A549 (cell line): Measurements from ENCODE around the gene ANKFY1. TPM values are rescaled to one million over a fixed set of nuclear protein-coding genes. Genes with fewer than 3 reads are reported as not detected.

Experiments
- ATAC-seq, 2 experiments: fragments of 200-7000 bp in 1 of 2; fragments of >200 bp in 1 of 2; cut with Nextera tagmentation in 1 of 2; cut with Tn5 transposase in 1 of 2; 3 replicates each; pipeline versions ENCODE4 v1.8.0 to v1.9.1; 2018 to 2020; ENCODE audit warnings: mild to moderate bottlenecking in 1 of 2, moderate library complexity in 1 of 2
- CTCF ChIA-PET: fragments of 300-600 bp; sonication (Branson Sonifier 250); formaldehyde crosslinking; extraction: SDS; loops from one replicate; lab custom pipeline; 2021; ENCODE audit warnings: antibody characterized with exemption, inconsistent platforms; lab: Yijun Ruan, JAX
- POLR2A ChIA-PET: fragments of 350-600 bp; formaldehyde crosslinking; extraction: SDS; loops from one replicate; lab custom pipeline; 2021; ENCODE audit warnings: antibody characterized with exemption, inconsistent platforms; lab: Yijun Ruan, JAX
- DNase-seq, 2 experiments: peaks; one replicate each; pipeline versions ENCODE4 v3.0.0 to v3.0.0-alpha.2; 2011 to 2016; ENCODE audit warnings: low read depth in 1 of 2, low spot score in 1 of 2
- FAIRE-seq: peaks from 2 replicates; lab custom pipeline; 2011; peaks lifted over from hg19 to GRCh38; lab: Jason Lieb, UNC
- H3K27ac ChIP-seq, 2 experiments: fragments of >200 bp; sonication (Bioruptor Twin); formaldehyde crosslinking; 3 replicates each; pipeline ENCODE4 v1.5.1; 2016 to 2017
- H3K4me1 ChIP-seq: fragments of >200 bp; sonication (Bioruptor Twin); formaldehyde crosslinking; 3 replicates; pipeline ENCODE4 v1.6.1; 2016
- H3K4me2 ChIP-seq: fragments of >200 bp; sonication (Bioruptor Twin); formaldehyde crosslinking; 3 replicates; pipeline ENCODE4 v1.6.1; 2016
- H3K4me3 ChIP-seq: fragments of >200 bp; sonication (Bioruptor Twin); formaldehyde crosslinking; 3 replicates; pipeline ENCODE4 v1.5.1; 2016
- H3K9me3 ChIP-seq: fragments of >200 bp; sonication (Bioruptor Twin); formaldehyde crosslinking; 3 replicates; pipeline ENCODE4 v1.6.1; 2016
- BHLHE40 ChIP-seq: IDR thresholded peaks from 2 replicates; pipeline ENCODE4 v1.6.1; 2012; ENCODE audit warnings: low read depth, low read length, inconsistent platforms
- CBX8 ChIP-seq: fragments of 200-600 bp; sonication (generic); IDR thresholded peaks from 2 replicates; pipeline ENCODE4 v1.6.1; 2016
- CEBPB ChIP-seq, 2 experiments: fragments of >200 bp in 1 of 2; sonication (Bioruptor Twin) in 1 of 2; formaldehyde crosslinking in 1 of 2; IDR thresholded peaks; 2 replicates each; pipeline ENCODE4 v1.6.1; 2012 to 2016
- CHD4 ChIP-seq: fragments of 200-600 bp; sonication (generic); IDR thresholded peaks from 2 replicates; pipeline ENCODE4 v1.6.1; 2016; ENCODE audit warnings: antibody characterized with exemption, mild to moderate bottlenecking, borderline replicate concordance
- EHMT2 ChIP-seq: fragments of 200-600 bp; sonication (generic); IDR thresholded peaks from 2 replicates; pipeline ENCODE4 v1.6.1; 2016; ENCODE audit warnings: antibody characterized with exemption, low read depth, mild to moderate bottlenecking, moderate library complexity
- ELK1 ChIP-seq: fragments of 150-350 bp; IDR thresholded peaks from 2 replicates; pipeline ENCODE4 v1.6.1; 2014; ENCODE audit warnings: low read depth, mild to moderate bottlenecking, low read length
- EP300 ChIP-seq, 2 experiments: fragments of >200 bp; sonication (Bioruptor Twin); formaldehyde crosslinking; IDR thresholded peaks; 2 replicates in 1 of 2; 3 replicates in 1 of 2; pipeline ENCODE4 v1.6.1; 2016 to 2017
- GATA3 ChIP-seq: IDR thresholded peaks from 2 replicates; pipeline ENCODE4 v1.6.1; 2012; ENCODE audit warnings: borderline replicate concordance
- HDAC2 ChIP-seq: fragments of 200-600 bp; sonication (generic); IDR thresholded peaks from 2 replicates; pipeline ENCODE4 v1.6.1; 2016
- HEYL ChIP-seq: fragments of 250-450 bp; sonication (Bioruptor Pico); IDR thresholded peaks from 2 replicates; pipeline ENCODE4 v1.8.0; 2021; ENCODE audit warnings: mild to moderate bottlenecking, moderate library complexity
- HOXA7 ChIP-seq: fragments of 250-450 bp; sonication (Bioruptor Pico); IDR thresholded peaks from 2 replicates; pipeline ENCODE4 v1.5.0; 2020; ENCODE audit warnings: mild to moderate bottlenecking, moderate library complexity
- HOXB5 ChIP-seq: fragments of 250-450 bp; sonication (Bioruptor Pico); IDR thresholded peaks from 2 replicates; pipeline ENCODE4 v1.5.0; 2020; ENCODE audit warnings: mild to moderate bottlenecking, moderate library complexity
- JUNB ChIP-seq: fragments of >200 bp; sonication (Bioruptor Twin); formaldehyde crosslinking; IDR thresholded peaks from 2 replicates; pipeline ENCODE4 v1.6.1; 2016
- MAFK ChIP-seq: fragments of 450-650 bp; IDR thresholded peaks from 2 replicates; pipeline ENCODE4 v1.6.1; 2014; ENCODE audit not compliant: partially characterized antibody
- MYC ChIP-seq: IDR thresholded peaks from 2 replicates; pipeline ENCODE4 v1.6.1; 2012; ENCODE audit warnings: mild to moderate bottlenecking, inconsistent platforms, low read length, improper control_type of control experiment, borderline replicate concordance
- PBX3 ChIP-seq: IDR thresholded peaks from 2 replicates; pipeline ENCODE4 v1.6.1; 2012
- PHF8 ChIP-seq: fragments of 200-600 bp; sonication (generic); IDR thresholded peaks from 2 replicates; pipeline ENCODE4 v1.6.1; 2016; ENCODE audit warnings: low read depth, mild to moderate bottlenecking, antibody characterized with exemption, moderate library complexity, borderline replicate concordance
- POLR2AphosphoS2 ChIP-seq: conservative IDR thresholded peaks from 2 replicates; pipeline ENCODE4 v1.6.1; 2012; ENCODE audit warnings: low read length, improper control_type of control experiment, inconsistent platforms
- RAD21 ChIP-seq, 2 experiments: fragments of >200 bp in 1 of 2; sonication (Bioruptor Twin) in 1 of 2; formaldehyde crosslinking in 1 of 2; IDR thresholded peaks in 1 of 2; conservative IDR thresholded peaks in 1 of 2; 2 replicates in 1 of 2; 3 replicates in 1 of 2; pipeline ENCODE4 v1.6.1; 2012 to 2018; ENCODE audit warnings: inconsistent platforms in 1 of 2
- RARB ChIP-seq: fragments of 250-450 bp; sonication (Bioruptor Pico); IDR thresholded peaks from 2 replicates; pipeline ENCODE4 v1.8.0; 2021; ENCODE audit warnings: mild to moderate bottlenecking, moderate library complexity
- RFX5 ChIP-seq: fragments of 450-650 bp; IDR thresholded peaks from 2 replicates; pipeline ENCODE4 v1.7.1; 2014; ENCODE audit warnings: antibody characterized with exemption, mild to moderate bottlenecking, moderate library complexity
- SMC3 ChIP-seq: fragments of >200 bp; sonication (Bioruptor Twin); formaldehyde crosslinking; IDR thresholded peaks from 3 replicates; pipeline ENCODE4 v1.6.1; 2018; ENCODE audit warnings: inconsistent platforms
- ZC3H11A ChIP-seq: fragments of 450-650 bp; IDR thresholded peaks from 2 replicates; pipeline ENCODE4 v1.6.1; 2014; ENCODE audit warnings: antibody characterized with exemption, mild to moderate bottlenecking
- ZNF302 ChIP-seq: fragments of 250-450 bp; sonication (Bioruptor Pico); IDR thresholded peaks from 2 replicates; pipeline ENCODE4 v1.9.0; 2021; ENCODE audit warnings: inconsistent platforms, mild to moderate bottlenecking, moderate library complexity
- whole genome bisulfite sequencing: methylation state at CpG from one replicate; pipeline ENCODE4 v1.1.6; 2017; ENCODE audit errors: missing lambda C conversion rate; 5-methylcytosine and 5-hydroxymethylcytosine counted together
- polyA plus RNA-seq, 4 experiments: library from polyadenylated mRNA; depleted of rRNA in 3 of 4; stranded (reverse); fragments of >200 nt; fragmentation: RNase III in 1 of 4; extraction: RNeasy Plus Mini Kit Qiagen cat#74134 plus additional on column Dnase treatment in 1 of 4; gene quantifications; 2 replicates in 3 of 4; 3 replicates in 1 of 4; pipeline ENCODE4 v1.2.3, GENCODE V29; 2011 to 2017

ANKFY1 gene
- polyA plus RNA-seq, 2 of the 4 experiments (the other 2 are of a cell fraction): 28.5 to 51.7 TPM

- TF ChIP-seq PHF8: no peak
- TF ChIP-seq JUNB: no peak
- TF ChIP-seq HDAC2: no peak
- no peak for TF ChIP-seq RAD21 (conservative IDR thresholded peaks at IDR 0.05 in 1 of 2, IDR thresholded peaks at IDR 0.05 in 1 of 2)
- no peak for TF ChIP-seq PBX3
- Histone ChIP-seq H3K4me3 (no peak overlapping the region), H3K27ac (no peak overlapping the region), H3K4me2 (no peak overlapping the region), H3K9me3 (no peaks in the 10 kb centered on the region), H3K4me1 (no peaks in the 10 kb centered on the region)
- ATAC-seq: no peak
- ChIA-PET POLR2A (interaction anchor here (0.6 kb wide), 1 partner anchor 276 kb away, joined by 6 read pairs; no protein-coding TSS in a partner anchor), CTCF (interaction anchor here (0.6 to 1.8 kb wide), 9 partner anchors 10 to 73 kb away, joined by 3 to 10 read pairs (median 3); no protein-coding TSS in a partner anchor)
- 91% methylated on average over 4 of the region's 4 CpGs for WGBS
- no peak for DNase-seq
- FAIRE-seq: no peak
Observed at GRCh38 chr17:4272972-4273368, 9.2 kb upstream of the ANKFY1 start.

- FAIRE-seq (no peak), ATAC-seq (no peak), DNase-seq (no peak)
- Histone ChIP-seq H3K27ac (no peak overlapping the region), H3K9me3 (no peaks in the 10 kb centered on the region), H3K4me1 (no peaks in the 10 kb centered on the region), H3K4me3 (no peak overlapping the region), H3K4me2 (no peak overlapping the region)
- POLR2A ChIA-PET: interaction anchor here (0.6 kb wide), 1 partner anchor 277 kb away, joined by 6 read pairs; no protein-coding TSS in a partner anchor
- TF ChIP-seq CBX8: no peak
- TF ChIP-seq HEYL (CRISPR knock-in tag): no peak
- TF ChIP-seq ZC3H11A: no peak
- TF ChIP-seq GATA3: no peak
- TF ChIP-seq EP300 (IDR thresholded peaks at IDR 0.05): no peak
- TF ChIP-seq CHD4: no peak
- TF ChIP-seq RARB: no peak
- no peak for TF ChIP-seq ZNF302 (CRISPR knock-in tag)
- 88% methylated on average over 6 of the region's 6 CpGs for WGBS
- CTCF ChIA-PET: interaction anchor here (0.9 to 1.8 kb wide), 7 partner anchors 10 to 58 kb away, joined by 3 to 10 read pairs (median 3); no protein-coding TSS in a partner anchor
Observed at GRCh38 chr17:4272213-4272971, 8.6 kb upstream of the ANKFY1 start.

GRCh38 chr17:4270736-4271135 is 7.0 kb upstream of the ANKFY1 start:
- TF ChIP-seq RFX5 (no peak), HOXB5 (CRISPR knock-in tag) (no peak), BHLHE40 (no peak), PHF8 (no peak), RAD21 (conservative IDR thresholded peaks at IDR 0.05 in 1 of 2, IDR thresholded peaks at IDR 0.05 in 1 of 2) (no peak), SMC3 (no peak), MAFK (no peak), POLR2AphosphoS2 (no peak), HOXA7 (CRISPR knock-in tag) (no peak)
- ChIA-PET CTCF (no interaction called here), POLR2A (no interaction called here)
- Histone ChIP-seq H3K4me2 (no peak overlapping the region), H3K9me3 (no peaks in the 10 kb centered on the region), H3K27ac (no peak overlapping the region), H3K4me3 (no peak overlapping the region), H3K4me1 (no peaks in the 10 kb centered on the region)
- ATAC-seq (no peak), FAIRE-seq (no peak), DNase-seq (no peak)
- WGBS: 69% methylated on average over 3 of the region's 3 CpGs

- no peak for DNase-seq
- Histone ChIP-seq H3K4me2 (no peak overlapping the region), H3K27ac (no peak overlapping the region), H3K9me3 (no peaks in the 10 kb centered on the region), H3K4me1 (no peaks in the 10 kb centered on the region; the same call in 2 of the 3 replicates), H3K4me3 (no peak overlapping the region)
- no peak for TF ChIP-seq EP300 (IDR thresholded peaks at IDR 0.05)
- no peak for TF ChIP-seq EHMT2
- TF ChIP-seq CBX8: no peak
- no peak for TF ChIP-seq MYC
- TF ChIP-seq HOXB5 (CRISPR knock-in tag): no peak
- TF ChIP-seq ELK1: no peak
- TF ChIP-seq CEBPB (IDR thresholded peaks at IDR 0.05): no peak
- ATAC-seq: no peak
- CTCF ChIA-PET: interaction anchor here (0.7 kb wide), 1 partner anchor 35 kb away, joined by 3 read pairs; no protein-coding TSS in a partner anchor
- WGBS: 94% methylated on average over 4 of the region's 4 CpGs
- POLR2A ChIA-PET: no interaction called here
- FAIRE-seq: no peak
Observed at GRCh38 chr17:4269915-4270314, 6.1 kb upstream of the ANKFY1 start.
